Pancreas (tissue), 10 donors: ENCODE results near the gene HOMEZ. TPM values are rescaled to one million over a fixed set of nuclear protein-coding genes. Genes with fewer than 3 reads are reported as not detected.
"Not testable (repeated sequence)": the region's sequence is repeated elsewhere in the genome, so short reads cannot be mapped to it uniquely, and the experiment has no call there.

Source experiments
- ATAC-seq, 4 donors: fragments of 200-7000 bp; cut with Tn5 transposase; one replicate each; pipeline versions ENCODE4 v1.8.0 to v1.9.1; 2020; ENCODE audit warnings: mild to moderate bottlenecking in 4 of 4, moderate library complexity in 4 of 4
- DNase-seq, 6 donors: peaks; one replicate each; pipeline ENCODE4 v3.0.0-alpha.2; 2020
- FAIRE-seq: peaks from 2 replicates; lab custom pipeline; 2012; peaks lifted over from hg19 to GRCh38; lab: Jason Lieb, UNC
- H3K27ac ChIP-seq, 4 donors: fragments of 200-600 bp; sonication (generic); 1 replicate in 3 of 4; 2 replicates in 1 of 4; pipeline versions ENCODE4 v1.5.0 to v1.8.0; 2020
- H3K27me3 ChIP-seq, 4 donors: fragments of 200-600 bp; one replicate each; pipeline ENCODE4 v1.8.0; 2021
- H3K36me3 ChIP-seq, 3 donors: fragments of 200-600 bp; sonication (generic) in 1 of 3; one replicate each; pipeline versions ENCODE4 v1.5.0 to v1.8.0; 2020 to 2021
- H3K4me1 ChIP-seq, 3 donors: fragments of 200-600 bp; one replicate each; pipeline ENCODE4 v1.8.0; 2021
- H3K4me3 ChIP-seq, 4 donors: fragments of 200-600 bp; sonication (generic) in 2 of 4; one replicate each; pipeline versions ENCODE4 v1.5.0 to v1.8.0; 2020 to 2021
- H3K9me3 ChIP-seq, 4 donors: fragments of 200-600 bp; one replicate each; pipeline ENCODE4 v1.8.0; 2021
- CTCF ChIP-seq, 4 donors: fragments of 200-600 bp; sonication (generic) in 3 of 4; IDR thresholded peaks; one replicate each; pipeline versions ENCODE4 v1.5.0 to v1.8.0; 2021; ENCODE audit warnings: antibody characterized with exemption in 4 of 4
- WGBS, 2 donors: extraction: QIAGEN DNeasy Blood & Tissue Kit; methylation state at CpG; one replicate each; pipeline ENCODE4 v1.1.7; 2013; 5-methylcytosine and 5-hydroxymethylcytosine counted together
- intact Hi-C, 3 donors: fragments of 100-400 bp; cut with DNase I; formaldehyde crosslinking; loops; one replicate each; pipeline versions ENCODE4 v1.11.1 to v1.14.2; 2022
- polyA plus RNA-seq, 2 donors: library from polyadenylated mRNA; stranded (reverse); fragments of 200-250 nt; gene quantifications; one replicate each; pipeline ENCODE4 v1.2.3, GENCODE V29; 2013
- total RNA-seq, 6 donors: library from RNA; stranded (reverse); fragmentation: NEBNext Ultra II Directional in 4 of 6; extraction: Animal tissue kit (Norgen Biotek cat#: 25700) in 4 of 6; gene quantifications; one replicate each; pipeline versions ENCODE4 v1.2.1 to v1.2.4, GENCODE V29; 2021 to 2023
- donor health status: healthy with polysubstance abuse.
- donor health status: DM: no; HTN: no; CAD: no; lungs with moderate emphysema.
- donor health status: DM: no; HTN: no; CAD: no.
- donor health status: control.
- donor health status: control.
- donor health status: Bipolar disorder and iron deficiency.
- donor health status: DM: yes; HTN: yes; CAD: no.
- donor health status: DM: no; HTN: no; CAD: no.
- donor health status: DM: no; HTN: no; CAD: no.
- donor health status: DM: yes; HTN: yes; CAD: no.

HOMEZ gene
- total and polyA plus RNA-seq, 8 donors = 4.5 to 10.3 (median 5.7) TPM

- intact Hi-C loops = no loop called here
- FAIRE-seq (no peak), ATAC-seq (no peak), DNase-seq (no peak)
- 95 to 96% methylated on average over 6 of the region's 6 CpGs for WGBS, 2 donors
- peaks cover 0 to 9% (median 7%) of the 10 kb centered on the region in 3 donors for H3K4me1 ChIP-seq
- TF ChIP-seq CTCF (IDR thresholded peaks at IDR 0.05) = no peak
- H3K4me3 ChIP-seq = no peak overlapping the region
- no peaks in the 10 kb centered on the region for H3K9me3 ChIP-seq
- no peaks in the 10 kb centered on the region for H3K27me3 ChIP-seq
- H3K27ac ChIP-seq = no peak overlapping the region
- H3K36me3 ChIP-seq = no peaks in the 10 kb centered on the region
These were observed 4.7 kb downstream of the HOMEZ start for GRCh38 chr14:23281247-23281646.

GRCh38 chr14:23277928-23278327, 8.0 kb downstream of the HOMEZ start:
- H3K9me3 ChIP-seq, H3K27ac ChIP-seq, DNase-seq, intact Hi-C loops, H3K4me3 ChIP-seq, FAIRE-seq, H3K27me3 ChIP-seq, H3K36me3 ChIP-seq, H3K4me1 ChIP-seq, ATAC-seq: not testable (repeated sequence)
- WGBS, 2 donors = 95 to 97% methylated on average over 6 of the region's 6 CpGs

GRCh38 chr14:23277189-23277588, 8.7 kb downstream of the HOMEZ start:
- 75 to 78% methylated on average over 3 of the region's 3 CpGs for WGBS, 2 donors
- no peaks in the 10 kb centered on the region for H3K36me3 ChIP-seq
- H3K9me3 ChIP-seq = no peaks in the 10 kb centered on the region
- DNase-seq (no peak), FAIRE-seq (no peak), ATAC-seq (no peak)
- TF ChIP-seq CTCF (IDR thresholded peaks at IDR 0.05) = no peak
- H3K27me3 ChIP-seq = no peaks in the 10 kb centered on the region
- H3K27ac ChIP-seq = no peak overlapping the region
- intact Hi-C loops = no loop called here
- no peaks in the 10 kb centered on the region for H3K4me1 ChIP-seq
- H3K4me3 ChIP-seq = no peak overlapping the region

- no peak overlapping the region for H3K27ac ChIP-seq
- FAIRE-seq = no peak
- no peak for ATAC-seq
- no peaks in the 10 kb centered on the region for H3K36me3 ChIP-seq
- H3K4me3 ChIP-seq = no peak overlapping the region
- intact Hi-C loops = no loop called here
- no peaks in the 10 kb centered on the region for H3K27me3 ChIP-seq
- 88% methylated on average over 2 of the region's 2 CpGs for WGBS, 2 donors
- no peak for DNase-seq
- H3K4me1 ChIP-seq = no peaks in the 10 kb centered on the region
- H3K9me3 ChIP-seq = no peaks in the 10 kb centered on the region
- TF ChIP-seq CTCF (IDR thresholded peaks at IDR 0.05) = no peak
These were observed 10.5 kb downstream of the HOMEZ start for GRCh38 chr14:23275412-23275811.

- ATAC-seq (no peak), DNase-seq (no peak), FAIRE-seq (no peak)
- 80 to 85% methylated on average over 7 of the region's 7 CpGs for WGBS, 2 donors
- H3K4me1 ChIP-seq = no peaks in the 10 kb centered on the region
- intact Hi-C loops = loop anchor here in 1 of 3 donors (5.0 kb wide), 1 partner anchor 113 kb away; no protein-coding TSS in a partner anchor
- H3K4me3 ChIP-seq = no peak overlapping the region
- no peak overlapping the region for H3K27ac ChIP-seq
- H3K27me3 ChIP-seq = no peaks in the 10 kb centered on the region
- no peak for TF ChIP-seq CTCF (IDR thresholded peaks at IDR 0.05)
- no peaks in the 10 kb centered on the region for H3K36me3 ChIP-seq
- no peaks in the 10 kb centered on the region for H3K9me3 ChIP-seq
These were observed 16.7 kb downstream of the HOMEZ start for GRCh38 chr14:23269193-23269592.

- intact Hi-C loops, H3K27ac ChIP-seq, DNase-seq, H3K36me3 ChIP-seq, H3K4me3 ChIP-seq, H3K4me1 ChIP-seq, H3K9me3 ChIP-seq, ATAC-seq, H3K27me3 ChIP-seq, FAIRE-seq: not testable (repeated sequence)
- 68 to 78% methylated on average over 8 of the region's 8 CpGs for WGBS, 2 donors
These were observed 25.1 kb downstream of the HOMEZ start for GRCh38 chr14:23260849-23261248.
